HG03565 (cell line): ENCODE data around the gene CAMK1.

Experiments used
- ATAC-seq: cut with Tn5 transposase; IDR thresholded peaks from one replicate; pipeline ENCODE4 v1.9.1; 2021; ENCODE audit warnings: mild to moderate bottlenecking, moderate library complexity; ENCODE audit not compliant: unreplicated experiment

The CAMK1 gene

GRCh38 chr3:9793161-9793781 is 23.5 kb upstream of the CAMK1 start:
- ATAC-seq = no peak

GRCh38 chr3:9792405-9793160 is 22.8 kb upstream of the CAMK1 start, which contains the start of the genes ARPC4 and TADA3:
TSS of gene ARPC4 (plus strand) at chr3:9793082. CDS start at chr3:9793122, 40 bp downstream.
TSS of gene TADA3 (minus strand) at chr3:9792473. CDS start at chr3:9791466, 1,007 bp downstream.
- ATAC-seq = peak; percentile 72

GRCh38 chr3:9791790-9792404 is 22.1 kb upstream of the CAMK1 start:
- ATAC-seq = no peak

GRCh38 chr3:9791127-9791526 is 21.4 kb upstream of the CAMK1 start:
- ATAC-seq = no peak

GRCh38 chr3:9787714-9788113 is 18.0 kb upstream of the CAMK1 start:
- ATAC-seq = no peak

GRCh38 chr3:9786825-9787669 is 17.3 kb upstream of the CAMK1 start:
- no peak for ATAC-seq

GRCh38 chr3:9786209-9786739 is 16.5 kb upstream of the CAMK1 start:
- ATAC-seq = no peak

- no peak for ATAC-seq
These were observed 15.9 kb upstream of the CAMK1 start for GRCh38 chr3:9785602-9786001.

- no peak for ATAC-seq
These were observed 15.2 kb upstream of the CAMK1 start for GRCh38 chr3:9784965-9785364.

GRCh38 chr3:9783954-9784353 is 14.2 kb upstream of the CAMK1 start:
- ATAC-seq = no peak

- ATAC-seq = no peak
These were observed 13.0 kb upstream of the CAMK1 start for GRCh38 chr3:9782770-9783169.

GRCh38 chr3:9781978-9782603 is 12.3 kb upstream of the CAMK1 start:
- no peak for ATAC-seq

- no peak for ATAC-seq
These were observed 11.8 kb upstream of the CAMK1 start for GRCh38 chr3:9781551-9781950.

- ATAC-seq = no peak
These were observed 11.2 kb upstream of the CAMK1 start for GRCh38 chr3:9780910-9781309.

GRCh38 chr3:9780458-9780812 is 10.7 kb upstream of the CAMK1 start:
- ATAC-seq = no peak

GRCh38 chr3:9779721-9780457 is 10.1 kb upstream of the CAMK1 start:
- ATAC-seq = no peak

GRCh38 chr3:9779075-9779593 is 9.4 kb upstream of the CAMK1 start:
- ATAC-seq = no peak

GRCh38 chr3:9778143-9779074 is 8.7 kb upstream of the CAMK1 start:
- no peak for ATAC-seq

GRCh38 chr3:9777694-9778021 is 7.9 kb upstream of the CAMK1 start:
- no peak for ATAC-seq
